ENCODE data around the gene ETFB.

Gene ETFB

GRCh38 chr19:51326216-51327065 is 39.7 kb downstream of the ETFB start:
- DNase-seq = no peak

- DNase-seq = no peak
Observed at GRCh38 chr19:51325161-51325976, 40.8 kb downstream of the ETFB start.

GRCh38 chr19:51324167-51324481 is 42.1 kb downstream of the ETFB start:
- DNase-seq = no peak

GRCh38 chr19:51323481-51324166 is 42.6 kb downstream of the ETFB start:
- DNase-seq = no peak

GRCh38 chr19:51321799-51322198 is 44.4 kb downstream of the ETFB start:
- no peak for DNase-seq

- no peak for DNase-seq
Observed at GRCh38 chr19:51320280-51320657, 45.9 kb downstream of the ETFB start.

- DNase-seq = no peak
Observed at GRCh38 chr19:51319649-51320279, 46.4 kb downstream of the ETFB start.

GRCh38 chr19:51318687-51319648 is 47.2 kb downstream of the ETFB start:
- DNase-seq = no peak

- no peak for DNase-seq
Observed at GRCh38 chr19:51317968-51318367, 48.2 kb downstream of the ETFB start.

- no peak for DNase-seq
Observed at GRCh38 chr19:51317376-51317775, 48.8 kb downstream of the ETFB start.

- DNase-seq = no peak
Observed at GRCh38 chr19:51316688-51317087, 49.5 kb downstream of the ETFB start.

GRCh38 chr19:51311351-51312257 is 54.6 kb downstream of the ETFB start, which contains the start of gene IGLON5:
Gene IGLON5 (plus strand): TSS chr19:51311644. CDS start chr19:51311848, 204 bp downstream.
- no peak for DNase-seq

- DNase-seq = no peak
Observed at GRCh38 chr19:51305479-51305878, 60.7 kb downstream of the ETFB start.

- no peak for DNase-seq
Observed at GRCh38 chr19:51301266-51301665, 64.9 kb downstream of the ETFB start.

GRCh38 chr19:51297406-51297805 is 68.8 kb downstream of the ETFB start:
- DNase-seq = no peak

GRCh38 chr19:51296336-51297093 is 69.7 kb downstream of the ETFB start:
- no peak for DNase-seq

- no peak for DNase-seq
Observed at GRCh38 chr19:51295382-51296126, 70.6 kb downstream of the ETFB start.

All from CD4-positive, alpha-beta T cell treated with Interleukin-17A for 4 hours (primary cell).